GM12801 (cell line): Measurements from ENCODE around the gene ENTPD2.

Experiments used
- TF ChIP-seq, protein P1 (sequence below): IDR thresholded peaks from one replicate; pipeline ENCODE4 v1.5.1; 2011; ENCODE audit warnings: control low read depth; ENCODE audit not compliant: insufficient read length; ENCODE audit errors: extremely low read depth

ENTPD2 gene

DNA sequence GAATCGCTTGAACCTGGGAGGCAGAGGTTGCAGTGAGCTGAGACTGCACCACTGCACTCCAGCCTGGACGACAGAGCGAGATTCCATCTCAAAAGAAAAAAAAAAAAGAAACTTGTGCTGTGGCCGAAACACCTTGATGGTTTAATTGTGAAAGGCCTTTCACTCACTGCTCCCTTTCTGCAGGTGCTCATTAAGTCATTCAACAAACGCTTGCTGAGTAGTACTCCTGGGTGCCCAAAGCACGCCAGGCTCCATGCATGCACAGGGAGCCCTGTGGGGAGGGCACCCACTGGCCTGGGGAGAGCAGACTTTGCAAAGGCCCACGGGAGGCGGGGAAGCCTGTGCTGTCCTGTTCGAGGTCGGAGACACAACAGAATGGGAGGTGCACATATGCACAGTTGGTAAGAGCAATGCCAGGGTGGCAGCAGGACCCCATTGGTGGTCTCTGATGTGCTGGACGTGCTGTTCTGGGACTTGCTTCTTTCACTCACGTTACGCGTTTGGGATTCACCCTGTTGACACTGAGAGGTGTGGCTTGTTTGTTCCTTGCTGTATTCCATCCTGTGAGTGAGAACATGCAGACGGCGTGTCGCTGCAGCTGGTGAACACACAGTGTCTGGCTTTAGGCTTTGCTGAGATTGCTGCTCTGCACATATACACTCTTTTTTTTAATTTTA lies 3.0 kb upstream of the ENTPD2 start:
- TF ChIP-seq, protein P1, sequence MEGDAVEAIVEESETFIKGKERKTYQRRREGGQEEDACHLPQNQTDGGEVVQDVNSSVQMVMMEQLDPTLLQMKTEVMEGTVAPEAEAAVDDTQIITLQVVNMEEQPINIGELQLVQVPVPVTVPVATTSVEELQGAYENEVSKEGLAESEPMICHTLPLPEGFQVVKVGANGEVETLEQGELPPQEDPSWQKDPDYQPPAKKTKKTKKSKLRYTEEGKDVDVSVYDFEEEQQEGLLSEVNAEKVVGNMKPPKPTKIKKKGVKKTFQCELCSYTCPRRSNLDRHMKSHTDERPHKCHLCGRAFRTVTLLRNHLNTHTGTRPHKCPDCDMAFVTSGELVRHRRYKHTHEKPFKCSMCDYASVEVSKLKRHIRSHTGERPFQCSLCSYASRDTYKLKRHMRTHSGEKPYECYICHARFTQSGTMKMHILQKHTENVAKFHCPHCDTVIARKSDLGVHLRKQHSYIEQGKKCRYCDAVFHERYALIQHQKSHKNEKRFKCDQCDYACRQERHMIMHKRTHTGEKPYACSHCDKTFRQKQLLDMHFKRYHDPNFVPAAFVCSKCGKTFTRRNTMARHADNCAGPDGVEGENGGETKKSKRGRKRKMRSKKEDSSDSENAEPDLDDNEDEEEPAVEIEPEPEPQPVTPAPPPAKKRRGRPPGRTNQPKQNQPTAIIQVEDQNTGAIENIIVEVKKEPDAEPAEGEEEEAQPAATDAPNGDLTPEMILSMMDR: no peak

DNA sequence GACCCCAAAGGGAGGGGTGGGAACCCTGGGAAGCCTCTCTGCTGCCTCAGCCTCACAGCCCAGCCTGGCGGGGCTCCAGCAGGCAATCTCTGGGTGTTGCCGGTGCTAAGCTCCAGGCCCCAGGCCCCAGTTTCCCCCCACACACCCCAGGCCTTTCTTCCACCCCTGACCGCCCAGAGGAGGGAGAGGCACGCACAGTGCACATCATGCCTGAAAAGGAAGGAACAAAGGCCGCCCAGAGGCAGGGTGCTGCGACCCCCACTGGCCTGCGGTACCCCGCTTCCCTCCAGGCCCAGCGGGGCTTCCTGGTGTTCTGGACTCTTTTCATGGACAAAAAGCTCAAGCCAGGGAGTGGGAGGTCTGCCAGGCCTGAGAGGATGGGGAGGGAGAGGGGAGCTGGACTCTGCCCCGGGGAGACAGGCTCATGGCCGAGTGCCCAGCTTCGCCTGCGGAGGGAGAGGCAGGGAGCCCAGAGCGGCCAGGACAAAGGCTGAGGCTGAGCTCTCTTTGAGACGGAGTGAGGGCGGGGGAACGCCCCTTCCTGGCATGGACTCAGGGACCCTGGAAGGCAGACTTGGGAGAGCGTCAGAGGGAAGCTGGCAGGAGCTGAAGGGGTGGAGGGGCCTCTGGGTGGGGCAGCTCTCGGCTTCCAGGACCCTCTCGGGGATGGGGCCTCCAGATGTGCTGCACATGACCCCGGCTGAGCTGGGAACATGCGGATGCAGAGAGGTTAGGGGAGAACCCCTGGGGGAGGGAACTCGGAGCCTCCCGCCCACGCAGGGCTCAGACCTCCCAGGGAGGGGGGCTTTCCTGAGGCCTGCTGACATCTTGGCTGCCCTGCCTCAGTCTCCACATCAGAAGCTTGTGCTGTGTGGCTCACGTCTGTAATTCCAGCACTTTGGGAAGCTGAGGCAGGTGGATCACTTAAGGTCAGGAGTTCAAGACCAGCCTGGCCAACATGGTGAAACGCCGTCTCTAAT lies 1.8 kb upstream of the ENTPD2 start:
- TF ChIP-seq, protein P1: no peak

DNA sequence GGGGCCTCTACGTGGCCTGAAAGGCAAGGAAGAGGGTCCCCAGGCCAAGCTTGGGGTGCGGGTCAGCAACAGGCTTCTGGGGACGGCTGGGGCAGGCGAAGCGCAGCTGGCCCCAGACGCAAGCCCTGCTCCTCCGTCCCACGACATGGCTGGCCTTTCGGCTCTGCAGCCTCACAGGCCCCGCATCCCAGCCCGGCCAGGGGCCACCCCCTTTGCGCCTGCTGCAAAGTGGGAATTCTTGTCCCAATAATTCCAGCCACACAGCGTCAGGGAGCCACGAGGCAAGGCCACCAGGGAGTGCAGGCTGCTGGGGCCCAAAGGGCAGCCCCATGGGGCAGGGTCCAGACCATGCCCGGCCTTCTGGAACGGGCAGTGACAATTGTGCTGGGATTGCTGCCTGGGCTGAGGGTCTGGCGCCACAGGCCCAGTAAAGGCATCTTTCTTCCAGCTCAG lies 1.1 kb upstream of the ENTPD2 start:
- TF ChIP-seq, protein P1: no peak

DNA sequence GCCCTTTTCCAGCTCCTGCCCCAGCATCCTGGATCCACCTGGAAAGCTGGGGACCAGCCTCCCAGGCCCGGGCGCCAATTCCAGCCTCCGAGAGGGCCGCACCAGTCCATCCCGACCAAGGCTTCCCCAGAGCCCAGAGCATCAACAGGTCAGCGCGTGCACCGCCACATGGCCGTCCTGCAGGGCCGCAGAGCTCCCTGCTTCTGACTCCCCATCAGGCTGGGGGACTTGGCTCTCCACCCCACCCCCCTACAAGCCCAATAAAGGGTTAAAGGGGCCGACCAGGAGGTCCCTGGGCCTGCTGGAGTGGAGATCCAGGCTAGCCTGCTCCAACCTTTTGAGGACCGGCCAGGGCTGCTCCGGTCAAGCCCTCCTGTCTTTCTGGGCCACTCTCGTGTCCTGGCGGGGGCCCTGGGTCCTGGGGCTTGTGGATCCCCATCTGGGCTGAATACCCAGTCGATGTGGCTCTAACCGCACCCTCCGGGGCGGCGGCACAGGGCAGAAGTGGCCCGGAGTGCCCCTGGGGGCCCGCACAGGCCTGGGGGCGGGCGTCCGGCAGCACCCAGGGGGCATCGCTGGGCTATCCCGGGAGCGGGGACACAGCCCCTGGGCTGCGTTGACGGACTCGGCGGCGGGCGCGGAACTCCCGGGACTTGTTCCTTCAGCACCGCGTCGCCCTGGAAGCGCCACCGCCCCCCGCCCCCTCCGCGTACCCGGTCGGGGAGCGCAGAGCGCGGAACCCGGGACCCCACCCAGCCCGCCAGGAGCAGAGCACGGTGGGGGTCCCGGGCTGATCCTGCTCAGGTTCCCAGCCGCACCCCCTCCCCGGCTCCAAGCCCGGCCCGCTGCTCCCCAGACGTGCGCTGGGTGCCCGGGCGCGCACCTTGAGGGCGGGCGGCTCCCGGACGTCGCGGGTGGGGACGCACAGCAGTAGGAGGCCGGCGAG lies 590 bp downstream of the ENTPD2 start:
- TF ChIP-seq, protein P1: no peak

DNA sequence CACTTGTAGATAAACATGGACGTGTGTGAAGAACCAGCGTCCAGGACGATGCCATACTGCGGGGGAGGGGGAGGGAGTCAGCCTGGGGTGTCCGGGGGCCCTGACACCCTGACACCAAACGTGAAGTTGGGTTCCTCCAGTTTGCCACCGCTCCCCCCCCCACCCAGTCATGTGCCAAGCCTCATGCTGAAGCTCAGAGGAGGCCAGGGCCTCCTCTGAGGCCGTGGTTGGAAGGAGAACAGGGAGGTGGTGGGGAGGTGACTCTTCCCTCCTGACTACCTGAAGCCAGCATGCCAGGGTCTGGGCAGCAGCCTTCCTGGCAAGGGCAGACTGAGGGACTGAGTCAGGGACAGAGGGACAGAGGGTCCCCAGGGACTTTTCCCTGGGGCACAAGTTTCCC lies 1.6 kb downstream of the ENTPD2 start:
- TF ChIP-seq, protein P1: no peak

DNA sequence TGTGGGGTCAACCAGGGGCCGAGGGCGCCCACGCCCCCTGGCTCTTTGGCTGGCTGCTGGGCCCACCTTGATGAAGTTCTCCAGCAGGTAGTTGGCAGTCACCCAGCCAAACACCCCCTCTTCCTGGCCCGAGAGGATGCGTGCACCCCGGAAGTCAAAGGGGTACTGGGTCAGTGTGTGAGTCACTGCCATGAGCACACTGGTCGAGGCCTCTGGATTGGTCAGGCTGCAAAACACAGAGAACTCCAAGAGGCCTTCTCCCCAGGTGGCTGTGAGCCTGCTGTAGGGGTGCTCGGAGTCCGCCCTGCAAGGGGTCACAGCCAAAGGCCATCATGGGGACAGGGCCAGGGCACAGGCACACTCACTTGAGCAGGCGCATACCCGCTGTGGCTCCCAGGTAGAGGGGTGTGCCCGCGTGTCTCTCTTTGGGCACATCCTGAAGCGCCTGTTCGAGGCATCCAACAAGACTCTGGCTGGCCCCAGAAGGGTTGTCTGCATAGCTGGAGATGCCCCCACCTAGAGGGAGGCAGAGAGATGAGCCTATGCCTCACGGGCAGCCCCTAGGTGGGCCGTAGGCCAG lies 2.6 kb downstream of the ENTPD2 start:
- TF ChIP-seq, protein P1: no peak
